ENCODE measurements around the gene HIGD1B.

DNA sequence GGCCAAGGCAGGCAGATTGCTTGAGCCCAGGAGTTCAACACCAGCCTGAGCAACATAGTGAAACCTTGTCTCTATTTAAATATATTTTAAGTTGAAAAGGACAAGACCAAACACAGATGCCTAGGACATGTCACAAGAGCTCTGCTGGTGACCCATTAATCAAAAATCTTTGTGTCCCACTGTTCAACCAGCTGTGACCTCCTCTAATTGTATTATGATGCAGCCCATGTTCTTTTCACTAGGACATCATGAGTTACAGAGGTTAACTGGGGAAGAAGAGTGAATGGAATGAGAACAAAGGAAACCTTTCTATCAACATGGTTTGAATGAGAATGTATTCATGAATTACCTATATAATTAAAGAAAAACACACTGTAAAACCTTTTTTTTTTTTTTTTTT is 44.6 kb downstream of the HIGD1B start:
- TF ChIP-seq, protein P1, sequence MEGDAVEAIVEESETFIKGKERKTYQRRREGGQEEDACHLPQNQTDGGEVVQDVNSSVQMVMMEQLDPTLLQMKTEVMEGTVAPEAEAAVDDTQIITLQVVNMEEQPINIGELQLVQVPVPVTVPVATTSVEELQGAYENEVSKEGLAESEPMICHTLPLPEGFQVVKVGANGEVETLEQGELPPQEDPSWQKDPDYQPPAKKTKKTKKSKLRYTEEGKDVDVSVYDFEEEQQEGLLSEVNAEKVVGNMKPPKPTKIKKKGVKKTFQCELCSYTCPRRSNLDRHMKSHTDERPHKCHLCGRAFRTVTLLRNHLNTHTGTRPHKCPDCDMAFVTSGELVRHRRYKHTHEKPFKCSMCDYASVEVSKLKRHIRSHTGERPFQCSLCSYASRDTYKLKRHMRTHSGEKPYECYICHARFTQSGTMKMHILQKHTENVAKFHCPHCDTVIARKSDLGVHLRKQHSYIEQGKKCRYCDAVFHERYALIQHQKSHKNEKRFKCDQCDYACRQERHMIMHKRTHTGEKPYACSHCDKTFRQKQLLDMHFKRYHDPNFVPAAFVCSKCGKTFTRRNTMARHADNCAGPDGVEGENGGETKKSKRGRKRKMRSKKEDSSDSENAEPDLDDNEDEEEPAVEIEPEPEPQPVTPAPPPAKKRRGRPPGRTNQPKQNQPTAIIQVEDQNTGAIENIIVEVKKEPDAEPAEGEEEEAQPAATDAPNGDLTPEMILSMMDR (conservative IDR thresholded peaks at IDR 0.05): no peak
- TF ChIP-seq ZFX (IDR thresholded peaks at IDR 0.05): no peak

All from C4-2B (cell line).